HFF-Myc (cell line): ENCODE measurements around the gene MACF1.

Experiments
- DNase-seq: peaks from one replicate; pipeline ENCODE4 v3.0.0-alpha.2; 2011; ENCODE audit warnings: low read depth; ENCODE audit errors: extremely low read depth
- H3K4me3 ChIP-seq: replicated peaks from 2 replicates; pipeline ENCODE4 v1.5.1; 2011; ENCODE audit warnings: low read depth, mild to moderate bottlenecking, control low read depth, low read length
- CTCF ChIP-seq: IDR thresholded peaks from 2 replicates; pipeline ENCODE4 v1.5.1; 2012; ENCODE audit warnings: mild to moderate bottlenecking, low read depth, low read length, control low read depth; ENCODE audit errors: missing control alignments

The MACF1 gene

GRCh38 chr1:39420493-39420892 is 216.0 kb downstream of the MACF1 start:
- no peak overlapping the region for H3K4me3 ChIP-seq
- TF ChIP-seq CTCF, result no peak
- DNase-seq, result no peak

GRCh38 chr1:39422614-39423013 is 218.1 kb downstream of the MACF1 start:
- TF ChIP-seq CTCF, result no peak

GRCh38 chr1:39425151-39425550 is 220.7 kb downstream of the MACF1 start:
- DNase-seq, result no peak
- TF ChIP-seq CTCF, result no peak
- no peak overlapping the region for H3K4me3 ChIP-seq

More at GRCh38 chr1:39422614-39423013, 218.1 kb downstream of the MACF1 start:
- DNase-seq, result no peak
- no peak overlapping the region for H3K4me3 ChIP-seq

- H3K4me3 ChIP-seq, result no peak overlapping the region
- DNase-seq, result no peak
- TF ChIP-seq CTCF, result no peak
These were observed 221.1 kb downstream of the MACF1 start for GRCh38 chr1:39425634-39426033.

- no peak for TF ChIP-seq CTCF
- no peak overlapping the region for H3K4me3 ChIP-seq
- no peak for DNase-seq
These were observed 221.9 kb downstream of the MACF1 start for GRCh38 chr1:39426346-39426745.

GRCh38 chr1:39427374-39427773 is 222.9 kb downstream of the MACF1 start:
- TF ChIP-seq CTCF, result no peak
- no peak overlapping the region for H3K4me3 ChIP-seq
- no peak for DNase-seq

GRCh38 chr1:39427912-39428311 is 223.4 kb downstream of the MACF1 start:
- DNase-seq, result no peak
- no peak for TF ChIP-seq CTCF
- no peak overlapping the region for H3K4me3 ChIP-seq
